ENCODE measurements around the gene SF1. TPM values are rescaled to one million over a fixed set of nuclear protein-coding genes. Genes with fewer than 3 reads are reported as not detected.

Gene SF1
- total and polyA plus RNA-seq, 12 donors: 76.2 to 395 (median 213) TPM

DNA sequence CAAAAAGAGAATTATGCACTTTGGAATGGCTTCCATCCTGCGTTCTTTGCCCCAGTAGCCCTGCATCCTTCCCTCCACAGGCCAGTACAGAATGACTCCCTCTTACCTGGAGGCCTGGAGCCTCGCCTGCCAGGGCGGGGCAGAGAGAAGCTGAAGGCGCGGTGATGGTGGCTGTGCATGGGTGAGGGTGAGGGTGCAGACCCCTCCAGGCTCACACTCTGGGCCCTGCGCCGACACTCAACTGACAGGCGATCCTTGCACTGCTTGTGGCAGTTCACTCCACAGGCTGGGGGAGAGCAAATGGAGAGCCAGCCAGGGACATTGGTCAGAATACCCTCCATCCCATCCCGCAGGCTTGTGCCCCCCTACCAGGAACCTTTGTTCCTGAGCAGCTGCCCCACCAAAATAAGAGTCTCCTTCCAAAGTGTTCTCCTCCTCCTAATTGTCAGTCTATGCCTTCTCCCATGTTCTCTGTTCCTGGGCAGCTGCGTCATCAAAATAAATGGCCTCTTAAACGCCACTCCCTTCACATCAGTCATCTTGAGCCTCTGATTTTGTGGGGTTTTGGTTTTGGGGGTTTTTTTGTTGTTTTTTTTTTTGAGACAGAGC is 49.5 kb downstream of the SF1 start:
- no peak for DNase-seq
- intact Hi-C loops (cut with DNase I): no loop called here
- Histone ChIP-seq H3K27ac (no peak overlapping the region), H3K36me3 (replicated peaks in 1 of 2) (no peaks in the 10 kb centered on the region), H3K27me3 (no peaks in the 10 kb centered on the region), H3K4me1 (replicated peaks in 1 of 2) (no peaks in the 10 kb centered on the region), H3K9me3 (replicated peaks in 1 of 3) (no peaks in the 10 kb centered on the region), H3K4me3 (no peak overlapping the region)
- WGBS, 4 donors: 89 to 92% (median 90%) methylated on average over 4 to 11 of the region's 11 CpGs
- TF ChIP-seq, protein P1, sequence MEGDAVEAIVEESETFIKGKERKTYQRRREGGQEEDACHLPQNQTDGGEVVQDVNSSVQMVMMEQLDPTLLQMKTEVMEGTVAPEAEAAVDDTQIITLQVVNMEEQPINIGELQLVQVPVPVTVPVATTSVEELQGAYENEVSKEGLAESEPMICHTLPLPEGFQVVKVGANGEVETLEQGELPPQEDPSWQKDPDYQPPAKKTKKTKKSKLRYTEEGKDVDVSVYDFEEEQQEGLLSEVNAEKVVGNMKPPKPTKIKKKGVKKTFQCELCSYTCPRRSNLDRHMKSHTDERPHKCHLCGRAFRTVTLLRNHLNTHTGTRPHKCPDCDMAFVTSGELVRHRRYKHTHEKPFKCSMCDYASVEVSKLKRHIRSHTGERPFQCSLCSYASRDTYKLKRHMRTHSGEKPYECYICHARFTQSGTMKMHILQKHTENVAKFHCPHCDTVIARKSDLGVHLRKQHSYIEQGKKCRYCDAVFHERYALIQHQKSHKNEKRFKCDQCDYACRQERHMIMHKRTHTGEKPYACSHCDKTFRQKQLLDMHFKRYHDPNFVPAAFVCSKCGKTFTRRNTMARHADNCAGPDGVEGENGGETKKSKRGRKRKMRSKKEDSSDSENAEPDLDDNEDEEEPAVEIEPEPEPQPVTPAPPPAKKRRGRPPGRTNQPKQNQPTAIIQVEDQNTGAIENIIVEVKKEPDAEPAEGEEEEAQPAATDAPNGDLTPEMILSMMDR (IDR thresholded peaks at IDR 0.05): no peak
- TF ChIP-seq POLR2A (IDR thresholded peaks at IDR 0.05): no peak

- H3K27ac ChIP-seq: no peak overlapping the region
- 57 to 74% (median 69%) methylated on average over 6 to 7 of the region's 7 CpGs for WGBS, 4 donors
- peak in 1 of 7 donors; percentile 11 for DNase-seq
- no peaks in the 10 kb centered on the region for H3K36me3 ChIP-seq (replicated peaks in 1 of 2)
- TF ChIP-seq, protein P1 (IDR thresholded peaks at IDR 0.05): no peak
- TF ChIP-seq POLR2A (IDR thresholded peaks at IDR 0.05): no peak
- no peaks in the 10 kb centered on the region for H3K9me3 ChIP-seq (replicated peaks in 1 of 3)
- peaks cover 3 to 6% of the 10 kb centered on the region in 2 donors for H3K4me1 ChIP-seq (replicated peaks in 1 of 2)
- intact Hi-C loops (cut with DNase I): no loop called here
- H3K27me3 ChIP-seq: no peaks in the 10 kb centered on the region
- H3K4me3 ChIP-seq: no peak overlapping the region
Measured at GRCh38 chr11:64726867-64727530, 51.3 kb downstream of the SF1 start.

DNA sequence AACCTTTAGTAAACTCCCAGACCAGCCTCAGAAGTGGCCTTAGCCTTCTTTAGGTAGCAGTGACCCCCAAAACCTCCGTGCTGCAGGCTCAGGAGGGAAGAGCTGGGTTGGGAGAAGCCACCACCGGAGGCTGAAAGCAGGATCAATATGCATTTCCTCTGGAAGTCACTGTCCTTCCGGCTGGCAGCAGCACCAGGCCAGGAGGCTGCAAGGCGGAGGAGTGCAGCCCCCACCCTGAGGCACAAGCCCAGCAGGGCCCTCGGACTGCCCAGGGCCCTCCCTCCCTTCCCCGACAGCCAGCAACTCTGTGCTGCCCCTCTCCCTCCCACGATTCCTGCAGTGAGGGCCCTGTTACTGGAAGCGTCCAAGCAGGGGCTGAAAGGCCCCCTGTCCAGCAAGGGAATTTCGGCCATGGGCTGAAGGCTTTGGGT is 52.1 kb downstream of the SF1 start:
- 48 to 80% (median 55%) methylated on average over 1 to 9 of the region's 9 CpGs for WGBS, 4 donors
- TF ChIP-seq POLR2A (IDR thresholded peaks at IDR 0.05): no peak
- TF ChIP-seq, protein P1 (IDR thresholded peaks at IDR 0.05): no peak
- H3K4me1 ChIP-seq (replicated peaks in 1 of 2): peaks cover 3 to 6% of the 10 kb centered on the region in 2 donors
- DNase-seq: no peak
- no peaks in the 10 kb centered on the region for H3K27me3 ChIP-seq
- no peak overlapping the region for H3K4me3 ChIP-seq
- no peak overlapping the region for H3K27ac ChIP-seq
- intact Hi-C loops (cut with DNase I): no loop called here
- H3K36me3 ChIP-seq (replicated peaks in 1 of 2): no peaks in the 10 kb centered on the region
- H3K9me3 ChIP-seq (replicated peaks in 1 of 3): no peaks in the 10 kb centered on the region

- Histone ChIP-seq H3K27ac (no peak overlapping the region), H3K27me3 (no peaks in the 10 kb centered on the region), H3K4me3 (no peak overlapping the region), H3K9me3 (replicated peaks in 1 of 3) (no peaks in the 10 kb centered on the region), H3K36me3 (replicated peaks in 1 of 2) (no peaks in the 10 kb centered on the region), H3K4me1 (replicated peaks in 1 of 2) (peaks cover 3 to 6% of the 10 kb centered on the region in 2 donors)
- intact Hi-C loops (cut with DNase I): loop anchor here in 1 of 2 donors (5.0 kb wide), 1 partner anchor 38 kb away; no protein-coding TSS in a partner anchor
- TF ChIP-seq, protein P1 (IDR thresholded peaks at IDR 0.05): no peak
- TF ChIP-seq POLR2A (IDR thresholded peaks at IDR 0.05): no peak
- WGBS, 4 donors: 54 to 79% (median 73%) methylated on average over 3 to 7 of the region's 7 CpGs
- DNase-seq: no peak
Measured at GRCh38 chr11:64724863-64725532, 53.3 kb downstream of the SF1 start.

All from adrenal gland (tissue), 12 donors.